Loucy (cell line): ENCODE data around the gene SDC1.

ENCODE experiments used
- EZH2phosphoT487 ChIP-seq: fragments of 200-600 bp; IDR thresholded peaks from 2 replicates; pipeline ENCODE4 v1.6.1; 2018; ENCODE audit warnings: antibody characterized with exemption, mild to moderate bottlenecking, moderate library complexity, borderline replicate concordance
- TF ChIP-seq, protein P1 (sequence below): fragments of 200-600 bp; sonication (generic); conservative IDR thresholded peaks from 2 replicates; pipeline ENCODE4 v1.5.1; 2014; ENCODE audit warnings: mild to moderate bottlenecking, antibody characterized with exemption, low read length

GRCh38 chr2:20201671-20202070 is 23.3 kb downstream of the SDC1 start:
- TF ChIP-seq EZH2phosphoT487, result no peak
- TF ChIP-seq, protein P1, sequence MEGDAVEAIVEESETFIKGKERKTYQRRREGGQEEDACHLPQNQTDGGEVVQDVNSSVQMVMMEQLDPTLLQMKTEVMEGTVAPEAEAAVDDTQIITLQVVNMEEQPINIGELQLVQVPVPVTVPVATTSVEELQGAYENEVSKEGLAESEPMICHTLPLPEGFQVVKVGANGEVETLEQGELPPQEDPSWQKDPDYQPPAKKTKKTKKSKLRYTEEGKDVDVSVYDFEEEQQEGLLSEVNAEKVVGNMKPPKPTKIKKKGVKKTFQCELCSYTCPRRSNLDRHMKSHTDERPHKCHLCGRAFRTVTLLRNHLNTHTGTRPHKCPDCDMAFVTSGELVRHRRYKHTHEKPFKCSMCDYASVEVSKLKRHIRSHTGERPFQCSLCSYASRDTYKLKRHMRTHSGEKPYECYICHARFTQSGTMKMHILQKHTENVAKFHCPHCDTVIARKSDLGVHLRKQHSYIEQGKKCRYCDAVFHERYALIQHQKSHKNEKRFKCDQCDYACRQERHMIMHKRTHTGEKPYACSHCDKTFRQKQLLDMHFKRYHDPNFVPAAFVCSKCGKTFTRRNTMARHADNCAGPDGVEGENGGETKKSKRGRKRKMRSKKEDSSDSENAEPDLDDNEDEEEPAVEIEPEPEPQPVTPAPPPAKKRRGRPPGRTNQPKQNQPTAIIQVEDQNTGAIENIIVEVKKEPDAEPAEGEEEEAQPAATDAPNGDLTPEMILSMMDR, result no peak
